ENCODE data around the gene TMTC2.

- no peak for TF ChIP-seq POLR2A (IDR thresholded peaks at IDR 0.05)
- no peak for TF ChIP-seq CTCF (IDR thresholded peaks at IDR 0.05)
These were observed 396.1 kb downstream of the TMTC2 start for GRCh38 chr12:83082690-83083276.

All from adrenal gland (tissue), 5 donors.